HTERT RPE-1 (cell line): ENCODE results near the gene PKDCC.

Experiments
- in situ Hi-C: fragments of 300-500 bp; cut with MboI; formaldehyde crosslinking; loops from 4 replicates; pipeline ENCODE4 v1.14.3; 2020; ENCODE audit warnings: low sequenced_read_pairs

The PKDCC gene

DNA sequence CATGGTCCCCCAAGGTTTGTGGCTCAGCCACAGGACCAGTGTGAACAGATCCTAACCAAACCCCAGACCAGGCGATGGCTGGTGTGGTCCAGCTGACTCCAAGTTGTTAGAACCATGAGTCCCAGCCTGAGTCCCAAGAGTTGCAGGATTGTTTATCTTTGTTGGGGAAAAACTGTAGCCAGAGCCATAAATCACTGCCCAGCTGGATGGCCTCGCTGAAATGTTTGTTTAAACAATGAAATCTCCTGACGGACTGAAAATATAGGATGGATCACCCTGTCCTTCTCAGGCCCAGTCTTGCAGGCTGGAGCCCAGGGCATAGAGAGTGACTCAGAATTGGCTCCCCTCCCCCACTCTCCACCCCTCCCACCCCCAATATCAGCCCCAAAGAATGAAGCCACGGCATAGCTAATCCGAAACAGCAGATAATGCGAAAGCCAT is 36.4 kb downstream of the PKDCC start:
- in situ Hi-C loops = loop anchor here (25.0 kb wide), 1 partner anchor 222 kb away; no protein-coding TSS in a partner anchor

DNA sequence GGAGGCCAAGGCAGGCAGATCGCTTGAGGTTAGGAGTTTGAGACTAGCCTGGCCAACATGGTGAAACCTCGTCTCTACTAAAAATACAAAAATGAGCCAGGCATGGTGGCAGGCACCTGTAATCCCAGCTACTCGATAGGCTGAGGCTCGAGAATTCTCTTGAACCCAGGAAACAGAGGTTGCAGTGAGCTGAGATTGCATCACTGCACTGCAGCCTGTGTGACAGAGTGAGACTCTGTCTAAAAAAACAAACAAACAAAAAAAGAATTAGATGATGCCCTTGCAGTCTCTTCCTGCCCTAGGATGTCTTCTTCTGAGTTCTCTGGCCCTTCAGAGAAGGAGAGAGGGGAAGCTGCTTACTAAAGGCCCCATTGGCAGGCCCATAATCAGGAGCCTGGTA is 37.2 kb downstream of the PKDCC start:
- in situ Hi-C loops = loop anchor here (25.0 kb wide), 1 partner anchor 223 kb away; no protein-coding TSS in a partner anchor

DNA sequence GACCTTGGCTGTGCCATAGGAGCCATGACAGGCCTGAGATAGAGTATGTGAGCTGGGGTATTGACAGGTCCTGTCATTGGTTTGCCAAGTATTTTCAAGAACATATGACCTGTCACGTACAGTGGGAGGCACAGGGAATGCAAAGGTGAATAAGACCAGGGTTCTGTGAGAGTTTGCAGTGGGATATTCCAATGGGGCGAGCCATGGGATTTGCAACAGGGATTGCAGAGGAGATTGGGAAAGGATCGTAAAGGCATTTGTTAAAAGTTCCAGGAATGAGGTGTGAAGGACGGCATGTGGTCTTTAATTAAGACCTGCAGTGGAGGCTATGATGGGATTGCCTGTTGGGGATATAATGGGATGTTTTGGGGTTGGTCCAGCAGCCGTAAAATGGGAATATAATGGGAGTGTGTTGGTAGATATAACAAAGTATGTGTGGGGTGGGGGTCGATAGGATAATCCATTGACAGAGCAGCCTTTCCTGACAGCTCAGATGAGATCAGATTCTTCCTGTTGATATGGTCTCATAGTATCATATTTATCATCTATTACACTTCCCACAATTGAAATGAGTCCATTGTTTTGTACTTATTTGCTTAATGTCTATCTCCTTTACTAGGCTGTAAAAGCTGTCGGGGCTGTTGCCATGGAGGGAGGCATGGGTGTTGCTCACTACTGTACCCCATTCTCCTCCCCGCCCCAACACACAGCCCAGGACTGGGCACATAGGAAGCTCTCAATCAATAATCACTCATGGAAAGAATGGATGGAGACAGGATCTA is 38.1 kb downstream of the PKDCC start:
- in situ Hi-C loops = loop anchor here (25.0 kb wide), 1 partner anchor 224 kb away; no protein-coding TSS in a partner anchor

- in situ Hi-C loops = loop anchor here (25.0 kb wide), 1 partner anchor 224 kb away; no protein-coding TSS in a partner anchor
Observed at GRCh38 chr2:42086500-42086953, 38.7 kb downstream of the PKDCC start.

DNA sequence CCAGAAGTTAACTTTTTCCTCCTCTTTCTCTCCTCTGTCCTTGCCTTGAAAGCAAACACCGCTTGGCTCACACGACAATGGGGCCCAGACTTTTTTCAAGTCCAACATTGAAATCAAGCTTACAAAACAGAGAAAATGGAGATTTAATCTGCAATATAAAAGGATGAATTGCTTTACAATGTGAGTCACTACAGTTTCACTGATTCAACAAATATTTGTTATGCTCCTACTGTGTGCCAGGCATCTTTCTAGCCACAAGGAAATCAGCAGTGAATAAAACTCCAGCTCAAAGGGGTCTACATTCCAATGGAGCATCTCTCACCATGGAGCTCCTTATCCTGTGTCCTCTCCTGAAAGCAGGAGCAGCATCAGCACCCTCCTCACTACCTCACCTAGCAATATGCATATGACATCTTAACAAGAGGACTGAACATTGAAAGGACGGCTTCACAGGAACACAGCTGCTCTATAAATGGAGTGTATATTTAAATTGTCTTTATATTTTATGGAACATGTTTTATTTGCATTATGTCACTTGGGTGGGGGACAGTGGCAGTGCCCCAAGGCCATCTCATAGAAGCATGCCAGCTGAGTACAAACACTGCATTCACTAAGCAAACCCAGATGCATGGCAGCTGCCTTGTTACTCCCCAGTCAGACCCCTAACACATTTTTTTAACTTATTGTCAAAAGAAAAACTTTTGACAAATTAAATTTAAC is 39.5 kb downstream of the PKDCC start:
- in situ Hi-C loops = loop anchor here (25.0 kb wide), 1 partner anchor 225 kb away; no protein-coding TSS in a partner anchor

DNA sequence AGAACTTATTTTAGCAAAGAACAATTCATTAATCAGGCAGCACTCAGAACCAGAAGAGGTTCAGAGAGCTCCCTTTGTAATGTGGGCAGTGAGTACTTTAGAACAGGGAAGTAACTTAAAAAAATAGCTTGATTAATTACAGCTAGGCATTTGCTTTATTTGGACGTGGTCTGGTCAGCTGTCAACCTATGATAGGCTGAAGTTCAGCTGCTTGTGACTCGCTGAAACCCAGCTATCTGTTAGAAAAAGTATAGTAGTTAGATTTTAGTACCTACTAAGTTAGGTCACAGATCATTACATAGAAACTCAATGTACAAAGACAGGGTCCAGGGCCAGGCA is 40.0 kb downstream of the PKDCC start:
- in situ Hi-C loops = loop anchor here (25.0 kb wide), 1 partner anchor 226 kb away; no protein-coding TSS in a partner anchor

DNA sequence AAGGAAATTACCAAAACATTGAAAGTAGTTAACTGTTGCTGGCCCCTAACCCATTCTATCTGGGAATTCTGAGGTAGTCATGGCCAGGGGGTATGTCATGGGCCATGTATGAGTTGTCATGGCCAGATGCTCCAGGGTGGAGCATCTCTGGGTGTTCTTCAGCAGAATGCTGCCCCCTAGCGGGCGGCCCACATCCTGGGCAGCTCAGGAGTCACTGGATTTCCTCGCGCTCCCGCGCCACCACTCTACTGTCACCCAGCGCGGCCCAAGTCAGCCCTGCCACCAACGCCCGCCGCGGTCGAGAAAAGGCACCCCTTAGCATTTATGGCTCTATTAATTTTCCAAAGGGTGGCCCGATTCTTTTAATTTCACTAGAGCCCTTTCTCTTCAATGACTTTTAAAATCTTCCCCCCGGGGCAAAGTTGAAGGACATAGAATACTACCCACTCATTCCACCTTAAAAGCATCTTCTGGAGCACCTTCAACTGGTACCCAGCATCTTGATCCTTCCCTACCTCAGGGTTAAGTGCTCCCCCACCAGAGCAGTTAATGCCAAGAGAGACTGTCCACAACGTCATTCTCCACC is 41.6 kb downstream of the PKDCC start:
- in situ Hi-C loops = loop anchor here (25.0 kb wide), 1 partner anchor 227 kb away; no protein-coding TSS in a partner anchor

- in situ Hi-C loops = loop anchor here (25.0 kb wide), 1 partner anchor 228 kb away; no protein-coding TSS in a partner anchor
Observed at GRCh38 chr2:42090216-42090615, 42.4 kb downstream of the PKDCC start.

DNA sequence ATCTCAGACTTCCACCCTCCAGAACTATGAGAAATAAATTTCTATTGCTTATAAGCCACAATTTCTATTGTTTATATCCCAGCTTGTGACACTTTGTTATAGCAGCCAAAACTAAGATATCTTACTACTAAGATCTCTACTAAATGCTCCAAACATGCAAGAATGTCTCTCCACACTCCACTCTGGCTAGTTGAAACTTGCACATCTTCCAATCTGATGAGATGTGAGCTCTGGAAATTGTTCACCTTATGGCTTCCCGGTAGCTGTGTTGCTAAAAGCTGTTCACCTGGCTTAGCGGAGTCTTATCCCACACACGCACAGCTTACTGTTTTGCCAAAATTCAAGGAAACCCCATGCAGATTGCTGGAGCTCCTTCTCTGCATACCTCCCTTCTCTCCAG is 43.9 kb downstream of the PKDCC start:
- in situ Hi-C loops = loop anchor here (25.0 kb wide), 1 partner anchor 229 kb away; no protein-coding TSS in a partner anchor

DNA sequence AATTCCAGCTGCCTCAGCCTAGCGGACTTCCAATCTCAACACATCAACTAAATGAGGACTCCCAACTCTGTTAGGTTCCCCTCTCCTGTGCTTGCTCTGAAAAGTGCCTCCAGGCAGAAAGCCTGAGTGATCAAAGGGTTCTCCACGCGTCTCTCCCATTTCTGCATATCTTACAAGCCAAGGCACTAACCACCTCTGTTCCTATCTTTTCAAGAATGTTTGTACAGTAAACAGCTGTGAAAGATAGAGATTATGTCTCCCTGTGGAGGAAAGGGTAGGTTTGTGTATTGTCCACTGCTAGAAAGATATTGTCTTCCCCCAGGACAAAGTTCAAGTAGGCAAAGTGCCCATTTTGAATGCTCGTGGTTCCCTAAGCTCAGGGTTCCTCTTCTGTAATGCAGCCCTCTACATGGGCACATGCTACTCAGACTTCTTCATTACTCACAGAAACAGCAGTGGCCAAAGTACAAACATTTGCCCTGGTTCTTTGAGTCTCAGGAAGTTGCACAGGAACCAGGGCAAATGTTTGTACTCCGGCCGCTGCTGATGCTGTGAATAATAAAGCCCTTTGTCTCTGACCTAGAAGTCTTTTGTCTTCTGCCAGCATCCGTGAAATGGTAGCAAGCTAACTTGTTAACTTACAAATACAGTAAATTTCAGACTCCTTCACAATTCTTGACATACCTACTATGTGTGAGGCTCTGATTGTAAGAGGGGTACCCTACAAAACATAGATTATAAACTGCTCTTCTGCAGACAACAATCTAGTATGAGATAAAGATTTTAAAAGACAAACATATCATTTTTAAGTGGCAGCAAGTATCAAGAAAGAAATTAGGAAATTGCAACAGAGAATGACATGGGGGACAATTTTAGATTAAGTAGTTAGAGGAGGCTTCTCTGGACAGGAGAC is 44.5 kb downstream of the PKDCC start:
- in situ Hi-C loops = loop anchor here (25.0 kb wide), 1 partner anchor 230 kb away; no protein-coding TSS in a partner anchor

GRCh38 chr2:42094114-42094513 is 46.3 kb downstream of the PKDCC start:
- in situ Hi-C loops = loop anchor here (25.0 kb wide), 1 partner anchor 232 kb away; no protein-coding TSS in a partner anchor

GRCh38 chr2:42095923-42096408 is 48.1 kb downstream of the PKDCC start:
- in situ Hi-C loops = loop anchor here (25.0 kb wide), 1 partner anchor 234 kb away; no protein-coding TSS in a partner anchor

DNA sequence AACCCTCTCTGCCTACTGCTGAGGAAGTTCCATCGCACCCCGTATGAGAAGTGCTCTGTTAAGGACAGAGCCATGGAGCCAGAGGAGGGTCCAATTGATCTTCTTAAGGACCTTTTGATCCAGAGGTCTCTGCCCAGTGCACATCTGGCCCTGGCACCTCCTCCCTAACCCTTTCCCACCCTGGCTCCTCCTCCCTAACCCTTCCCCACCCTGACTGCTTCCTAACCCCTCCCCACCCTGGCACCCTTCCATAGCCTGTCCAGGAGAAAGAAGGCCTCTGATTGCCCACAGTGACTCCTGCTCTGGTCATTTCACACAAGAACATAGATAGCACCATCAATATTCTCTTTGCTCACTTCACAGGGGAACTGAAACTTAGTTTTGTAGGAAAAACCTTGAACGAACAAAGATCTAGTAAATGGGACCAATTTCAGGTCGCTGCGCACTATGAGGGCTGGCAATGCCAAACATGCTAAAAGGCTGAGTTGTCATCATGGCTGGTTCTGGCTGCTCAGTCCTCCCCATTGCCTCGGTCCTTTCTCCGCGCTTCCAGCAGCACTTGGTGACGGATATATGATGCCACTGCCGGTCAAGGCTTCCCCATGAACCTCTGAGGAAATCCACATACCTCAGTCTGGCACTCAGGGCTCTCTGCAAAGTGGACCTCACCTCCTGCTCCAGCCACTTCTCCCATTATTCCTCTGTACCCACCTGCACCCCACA is 49.2 kb downstream of the PKDCC start:
- in situ Hi-C loops = loop anchor here (25.0 kb wide), 1 partner anchor 235 kb away; no protein-coding TSS in a partner anchor

GRCh38 chr2:42098571-42099437 is 51.0 kb downstream of the PKDCC start:
- in situ Hi-C loops = loop anchor here (25.0 kb wide), 1 partner anchor 237 kb away; no protein-coding TSS in a partner anchor

GRCh38 chr2:42099438-42100173 is 51.8 kb downstream of the PKDCC start:
- in situ Hi-C loops = loop anchor here (25.0 kb wide), 1 partner anchor 237 kb away; no protein-coding TSS in a partner anchor

GRCh38 chr2:42100683-42101205 is 52.9 kb downstream of the PKDCC start:
- in situ Hi-C loops = no loop called here
